ENCODE data around the gene ACSF3. TPM values are rescaled to one million over a fixed set of nuclear protein-coding genes. Genes with fewer than 3 reads are reported as not detected.
A peak's percentile ranks its signal among the peaks of the same experiment; 100 is the strongest.

ACSF3 gene
- total RNA-seq, 2 donors from 2014 or later = 34.8 to 35.5 TPM

GRCh38 chr16:89193576-89194293 lies 100.1 kb downstream of the ACSF3 start:
- Histone ChIP-seq H3K27ac (ENCODE audit: low read depth, low read length) (no peak overlapping the region), H3K4me3 (ENCODE audit: low read length) (no peak overlapping the region), H3K9me3 (ENCODE audit: control insufficient read depth, low read length) (no peaks in the 10 kb centered on the region), H3K36me3 (ENCODE audit: control insufficient read depth, insufficient read depth, low read length) (no peaks in the 10 kb centered on the region), H3K27me3 (ENCODE audit: control insufficient read depth, insufficient read depth, low read length, poor library complexity, severe bottlenecking) (peaks cover 34% of the 10 kb centered on the region), H3K4me1 (ENCODE audit: control insufficient read depth, insufficient read depth, low read length) (no peaks in the 10 kb centered on the region), H3K9ac (ENCODE audit: extremely low read depth, low read length, poor library complexity, severe bottlenecking) (no peak overlapping the region)
- H3K4me1 Mint-ChIP-seq = no peaks in the 10 kb centered on the region
- H3K9me3 Mint-ChIP-seq = no peaks in the 10 kb centered on the region
- peak; percentile 65 for DNase-seq
- H3K27me3 Mint-ChIP-seq (ENCODE audit: insufficient read depth) = peaks cover 22% of the 10 kb centered on the region
- TF ChIP-seq CTCF (conservative IDR thresholded peaks at IDR 0.05) = peak; percentile 40
- WGBS, 2 experiments (ENCODE audit: insufficient coverage in 1 of 2, insufficient read length in 1 of 2) = 89 to 90% methylated on average over 14 to 38 of the region's 38 CpGs
- H3K4me3 Mint-ChIP-seq = no peak overlapping the region
- H3K27ac Mint-ChIP-seq = no peak overlapping the region
- H3K36me3 Mint-ChIP-seq (ENCODE audit: low read depth) = no peaks in the 10 kb centered on the region

GRCh38 chr16:89194340-89195311 lies 101.0 kb downstream of the ACSF3 start:
- Histone ChIP-seq H3K27ac (ENCODE audit: low read depth, low read length) (no peak overlapping the region), H3K36me3 (ENCODE audit: control insufficient read depth, insufficient read depth, low read length) (no peaks in the 10 kb centered on the region), H3K4me3 (ENCODE audit: low read length) (no peak overlapping the region), H3K9ac (ENCODE audit: extremely low read depth, low read length, poor library complexity, severe bottlenecking) (no peak overlapping the region), H3K27me3 (ENCODE audit: control insufficient read depth, insufficient read depth, low read length, poor library complexity, severe bottlenecking) (peaks cover 30% of the 10 kb centered on the region), H3K4me1 (ENCODE audit: control insufficient read depth, insufficient read depth, low read length) (no peaks in the 10 kb centered on the region), H3K9me3 (ENCODE audit: control insufficient read depth, low read length) (no peaks in the 10 kb centered on the region)
- TF ChIP-seq CTCF (conservative IDR thresholded peaks at IDR 0.05) = no peak
- no peak overlapping the region for H3K27ac Mint-ChIP-seq
- no peaks in the 10 kb centered on the region for H3K4me1 Mint-ChIP-seq
- H3K9me3 Mint-ChIP-seq = no peaks in the 10 kb centered on the region
- 93 to 94% methylated on average over 36 to 45 of the region's 45 CpGs for WGBS, 2 experiments (ENCODE audit: insufficient coverage in 1 of 2, insufficient read length in 1 of 2)
- no peak overlapping the region for H3K4me3 Mint-ChIP-seq
- peak; percentile 45 for DNase-seq
- peaks cover 29% of the 10 kb centered on the region for H3K27me3 Mint-ChIP-seq (ENCODE audit: insufficient read depth)
- no peaks in the 10 kb centered on the region for H3K36me3 Mint-ChIP-seq (ENCODE audit: low read depth)

GRCh38 chr16:89195521-89196171 lies 102.0 kb downstream of the ACSF3 start:
- DNase-seq = peak; percentile 50
- no peak for TF ChIP-seq CTCF (conservative IDR thresholded peaks at IDR 0.05)

More at GRCh38 chr16:89195521-89196171, 102.0 kb downstream of the ACSF3 start:
- Mint-ChIP-seq H3K36me3 (ENCODE audit: low read depth) (no peaks in the 10 kb centered on the region), H3K27ac (no peak overlapping the region), H3K9me3 (no peaks in the 10 kb centered on the region), H3K4me3 (no peak overlapping the region), H3K27me3 (ENCODE audit: insufficient read depth) (peaks cover 33% of the 10 kb centered on the region), H3K4me1 (peaks cover under 1% of the 10 kb centered on the region)
- Histone ChIP-seq H3K27ac (ENCODE audit: low read depth, low read length) (no peak overlapping the region), H3K4me3 (ENCODE audit: low read length) (no peak overlapping the region), H3K36me3 (ENCODE audit: control insufficient read depth, insufficient read depth, low read length) (no peaks in the 10 kb centered on the region), H3K4me1 (ENCODE audit: control insufficient read depth, insufficient read depth, low read length) (no peaks in the 10 kb centered on the region), H3K9ac (ENCODE audit: extremely low read depth, low read length, poor library complexity, severe bottlenecking) (no peak overlapping the region), H3K9me3 (ENCODE audit: control insufficient read depth, low read length) (no peaks in the 10 kb centered on the region), H3K27me3 (ENCODE audit: control insufficient read depth, insufficient read depth, low read length, poor library complexity, severe bottlenecking) (peaks cover 30% of the 10 kb centered on the region)
- 92% methylated on average over 16 to 21 of the region's 21 CpGs for WGBS, 2 experiments (ENCODE audit: insufficient coverage in 1 of 2, insufficient read length in 1 of 2)
